Stimulated activated CD8-positive, alpha-beta memory T cell treated with anti-CD3 and anti-CD28 coated beads, Interleukin-7, amount 100 ng/mL, for 24 hours (primary cell): ENCODE data around the gene MGAT4B.

ENCODE experiments used
- DNase-seq: peaks from one replicate; pipeline ENCODE4 v3.0.0-alpha.2; 2020; ENCODE audit warnings: low read depth

The MGAT4B gene

GRCh38 chr5:179805529-179806249, 977 bp downstream of the MGAT4B start:
- no peak for DNase-seq

- no peak for DNase-seq
Measured at GRCh38 chr5:179805070-179805528, 1.6 kb downstream of the MGAT4B start.

GRCh38 chr5:179804555-179804947, 2.1 kb downstream of the MGAT4B start:
- no peak for DNase-seq

GRCh38 chr5:179803651-179804554, 2.8 kb downstream of the MGAT4B start:
- DNase-seq, result no peak

GRCh38 chr5:179802950-179803562, 3.6 kb downstream of the MGAT4B start:
- no peak for DNase-seq

- DNase-seq, result no peak
Measured at GRCh38 chr5:179802207-179802883, 4.3 kb downstream of the MGAT4B start.

GRCh38 chr5:179801304-179802206, 5.1 kb downstream of the MGAT4B start:
- peak; percentile 62 for DNase-seq

GRCh38 chr5:179800696-179801201, 5.9 kb downstream of the MGAT4B start:
- no peak for DNase-seq

GRCh38 chr5:179800071-179800695, 6.5 kb downstream of the MGAT4B start:
- DNase-seq, result no peak

- no peak for DNase-seq
Measured at GRCh38 chr5:179799644-179799973, 7.1 kb downstream of the MGAT4B start.

- DNase-seq, result no peak
Measured at GRCh38 chr5:179798771-179799643, 7.7 kb downstream of the MGAT4B start.

GRCh38 chr5:179798144-179798770, 8.4 kb downstream of the MGAT4B start:
- DNase-seq, result no peak

GRCh38 chr5:179797741-179798140, 8.9 kb downstream of the MGAT4B start:
- no peak for DNase-seq

GRCh38 chr5:179796877-179797608, 9.6 kb downstream of the MGAT4B start:
- no peak for DNase-seq

- DNase-seq, result peak; percentile 35
Measured at GRCh38 chr5:179795863-179796833, 10.5 kb downstream of the MGAT4B start.

- no peak for DNase-seq
Measured at GRCh38 chr5:179795049-179795862, 11.4 kb downstream of the MGAT4B start.
